Renal pelvis (tissue), 4 donors: ENCODE measurements around the gene PDE5A. TPM values are rescaled to one million over a fixed set of nuclear protein-coding genes. Genes with fewer than 3 reads are reported as not detected.

Source experiments
- DNase-seq: peaks from one replicate; pipeline ENCODE4 v3.0.0-alpha.2; 2013
- polyA plus RNA-seq, 3 donors: library from polyadenylated mRNA; unstranded; fragments of 120-200 nt; gene quantifications; one replicate each; pipeline ENCODE4 v1.2.1, GENCODE V29; 2013; ENCODE audit not compliant: insufficient read length in 3 of 3

Gene PDE5A
- polyA plus RNA-seq, 3 donors, result 36.6 to 48.7 (median 40.5) TPM

- DNase-seq, result no peak
These were observed 35.8 kb downstream of the PDE5A start for GRCh38 chr4:119592830-119593229.

GRCh38 chr4:119589165-119589564 lies 39.4 kb downstream of the PDE5A start:
- no peak for DNase-seq

- no peak for DNase-seq
These were observed 40.8 kb downstream of the PDE5A start for GRCh38 chr4:119587796-119588195.

- no peak for DNase-seq
These were observed 42.8 kb downstream of the PDE5A start for GRCh38 chr4:119585771-119586170.

- DNase-seq, result no peak
These were observed 47.3 kb downstream of the PDE5A start for GRCh38 chr4:119581190-119581873.

- no peak for DNase-seq
These were observed 48.3 kb downstream of the PDE5A start for GRCh38 chr4:119580293-119580692.

- no peak for DNase-seq
These were observed 48.8 kb downstream of the PDE5A start for GRCh38 chr4:119579823-119580222.

- no peak for DNase-seq
These were observed 58.2 kb downstream of the PDE5A start for GRCh38 chr4:119570401-119570800.

- DNase-seq, result no peak
These were observed 64.5 kb downstream of the PDE5A start for GRCh38 chr4:119564106-119564505.

GRCh38 chr4:119559044-119559647 lies 69.5 kb downstream of the PDE5A start:
- peak; percentile 55 for DNase-seq

GRCh38 chr4:119550857-119551532 lies 77.6 kb downstream of the PDE5A start:
- DNase-seq, result no peak

- DNase-seq, result no peak
These were observed 79.0 kb downstream of the PDE5A start for GRCh38 chr4:119549639-119550038.

- DNase-seq, result no peak
These were observed 84.8 kb downstream of the PDE5A start for GRCh38 chr4:119543779-119544178.

- DNase-seq, result no peak
These were observed 85.4 kb downstream of the PDE5A start for GRCh38 chr4:119543187-119543586.

GRCh38 chr4:119540249-119540648 lies 88.4 kb downstream of the PDE5A start:
- DNase-seq, result no peak

- DNase-seq, result no peak
These were observed 91.0 kb downstream of the PDE5A start for GRCh38 chr4:119537586-119537985.

GRCh38 chr4:119536572-119537528 lies 91.8 kb downstream of the PDE5A start:
- no peak for DNase-seq

GRCh38 chr4:119532319-119532718 lies 96.3 kb downstream of the PDE5A start:
- no peak for DNase-seq

- no peak for DNase-seq
These were observed 98.8 kb downstream of the PDE5A start for GRCh38 chr4:119529788-119530187.

- DNase-seq, result no peak
These were observed 101.6 kb downstream of the PDE5A start for GRCh38 chr4:119526786-119527550.
